Measurements from ENCODE around the gene SKIDA1. TPM values are rescaled to one million over a fixed set of nuclear protein-coding genes. Genes with fewer than 3 reads are reported as not detected.

The SKIDA1 gene
- total RNA-seq, 3 donors from 2014 or later: 0.03 to 2.4 (median 0.34) TPM

- ATAC-seq (no peak), DNase-seq (no peak)
- Histone ChIP-seq H3K9me3 (no peaks in the 10 kb centered on the region), H3K4me3 (no peak overlapping the region), H3K36me3 (ENCODE audit: low read depth) (no peaks in the 10 kb centered on the region), H3K4me1 (ENCODE audit: low read depth) (peaks cover under 1% of the 10 kb centered on the region)
- no peak for TF ChIP-seq CTCF (IDR thresholded peaks at IDR 0.05)
- intact Hi-C loops (cut with DNase I, micrococcal nuclease): no loop called here
These were observed 23.6 kb downstream of the SKIDA1 start for GRCh38 chr10:21501731-21502347.

- intact Hi-C loops (cut with DNase I, micrococcal nuclease): no loop called here
- DNase-seq (no peak), ATAC-seq (no peak)
- Histone ChIP-seq H3K4me3 (no peak overlapping the region), H3K4me1 (ENCODE audit: low read depth) (peaks cover 7% of the 10 kb centered on the region), H3K9me3 (no peaks in the 10 kb centered on the region), H3K36me3 (ENCODE audit: low read depth) (no peaks in the 10 kb centered on the region)
- no peak for TF ChIP-seq CTCF (IDR thresholded peaks at IDR 0.05)
These were observed 24.4 kb downstream of the SKIDA1 start for GRCh38 chr10:21501091-21501490.

- Histone ChIP-seq H3K4me3 (no peak overlapping the region), H3K9me3 (no peaks in the 10 kb centered on the region), H3K36me3 (ENCODE audit: low read depth) (no peaks in the 10 kb centered on the region), H3K4me1 (ENCODE audit: low read depth) (peaks cover 11% of the 10 kb centered on the region)
- DNase-seq (no peak), ATAC-seq (no peak)
- TF ChIP-seq CTCF (IDR thresholded peaks at IDR 0.05): no peak
- intact Hi-C loops (cut with DNase I, micrococcal nuclease): no loop called here
These were observed 24.9 kb downstream of the SKIDA1 start for GRCh38 chr10:21500578-21500910.

GRCh38 chr10:21499701-21500577 lies 25.5 kb downstream of the SKIDA1 start:
- DNase-seq (no peak), ATAC-seq (no peak)
- H3K9me3 ChIP-seq: no peaks in the 10 kb centered on the region
- no peak for TF ChIP-seq CTCF (IDR thresholded peaks at IDR 0.05)
- H3K4me3 ChIP-seq: no peak overlapping the region
- intact Hi-C loops (cut with DNase I, micrococcal nuclease): loop anchor here in 1 of 2 donors (10.0 kb wide), 1 partner anchor 225 kb away; no protein-coding TSS in a partner anchor
- H3K36me3 ChIP-seq (ENCODE audit: low read depth): no peaks in the 10 kb centered on the region
- H3K4me1 ChIP-seq (ENCODE audit: low read depth): peaks cover 17% of the 10 kb centered on the region

- intact Hi-C loops (cut with DNase I, micrococcal nuclease): loop anchor here in 1 of 2 donors (10.0 kb wide), 1 partner anchor 226 kb away; no protein-coding TSS in a partner anchor
- H3K9me3 ChIP-seq: no peaks in the 10 kb centered on the region
- no peak for TF ChIP-seq CTCF (IDR thresholded peaks at IDR 0.05)
- H3K4me3 ChIP-seq: no peak overlapping the region
- H3K36me3 ChIP-seq (ENCODE audit: low read depth): no peaks in the 10 kb centered on the region
- H3K4me1 ChIP-seq (ENCODE audit: low read depth): peaks cover 20% of the 10 kb centered on the region
- DNase-seq: no peak
- no peak for ATAC-seq
These were observed 26.5 kb downstream of the SKIDA1 start for GRCh38 chr10:21498986-21499385.

Data from mucosa of descending colon (tissue), 3 donors.